T-helper 2 cell treated with Interferon-gamma antibody and Interleukin-4, amounts not matched to agents 5 μg/mL and 100 μg/mL, for 36 hours (primary cell): ENCODE results near the gene PKP4.

Experiments used
- DNase-seq: peaks from one replicate; pipeline ENCODE4 v3.0.0; 2021; ENCODE audit warnings: low spot score
- H3K27ac Mint-ChIP-seq: one replicate; pipeline ENCODE4 v1.8.0; 2021; ENCODE audit warnings: mild to moderate bottlenecking, mixed read lengths
- H3K27me3 Mint-ChIP-seq: one replicate; pipeline ENCODE4 v1.8.0; 2021; ENCODE audit warnings: low read depth, mixed read lengths
- H3K36me3 Mint-ChIP-seq: one replicate; pipeline ENCODE4 v1.8.0; 2021; ENCODE audit warnings: low read depth, mixed read lengths
- H3K4me1 Mint-ChIP-seq: one replicate; pipeline ENCODE4 v1.8.0; 2021; ENCODE audit warnings: low read depth, mixed read lengths
- H3K4me3 Mint-ChIP-seq: one replicate; pipeline ENCODE4 v1.8.0; 2022; ENCODE audit warnings: mild to moderate bottlenecking, moderate library complexity, mixed read lengths
- H3K9me3 Mint-ChIP-seq: one replicate; pipeline ENCODE4 v1.8.0; 2021; ENCODE audit warnings: mixed read lengths

PKP4 gene

DNA sequence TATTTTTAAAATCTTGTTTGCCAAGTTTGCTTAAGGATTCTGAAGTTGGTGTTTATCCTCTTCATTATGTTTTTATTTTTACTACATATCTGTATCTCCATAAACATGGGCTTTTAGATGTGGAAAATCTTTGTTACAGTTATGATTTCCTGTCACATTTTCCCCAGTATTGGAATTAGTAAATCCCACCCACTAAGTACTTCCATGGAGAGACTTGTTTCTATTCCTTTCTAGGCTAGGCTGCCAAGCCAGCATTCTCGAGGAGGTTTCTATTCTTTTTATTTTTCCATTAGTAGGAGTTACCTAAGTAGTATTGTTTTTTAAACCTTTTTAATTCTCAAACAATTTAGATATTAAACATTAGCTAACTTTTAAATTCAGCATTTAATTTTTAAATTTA, 22.1 kb downstream of the PKP4 start:
- no peak for DNase-seq
- H3K36me3 Mint-ChIP-seq, result no peaks in the 10 kb centered on the region
- H3K4me1 Mint-ChIP-seq, result peaks cover 13% of the 10 kb centered on the region
- H3K27me3 Mint-ChIP-seq, result no peaks in the 10 kb centered on the region
- H3K9me3 Mint-ChIP-seq, result no peaks in the 10 kb centered on the region
- H3K4me3 Mint-ChIP-seq, result no peak overlapping the region
- no peak overlapping the region for H3K27ac Mint-ChIP-seq

DNA sequence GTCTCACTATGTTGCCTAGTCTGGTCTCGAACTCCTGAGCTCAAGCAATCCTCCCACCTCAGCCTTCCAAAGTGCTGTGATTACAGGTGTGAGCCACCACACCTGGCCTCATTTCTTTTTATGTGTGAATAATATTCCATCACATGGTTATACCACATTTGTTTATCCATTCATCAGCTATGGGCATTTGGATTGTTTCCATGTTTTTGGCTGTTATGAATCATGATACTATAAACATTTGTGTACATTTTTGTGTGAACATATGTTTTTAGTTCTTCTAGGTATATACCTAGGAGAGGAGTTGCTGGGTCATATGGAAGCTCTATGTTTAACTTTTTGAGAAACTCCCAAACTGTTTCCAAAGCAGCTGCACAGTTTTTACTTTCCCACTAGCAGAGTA, 24.4 kb downstream of the PKP4 start:
- Mint-ChIP-seq H3K9me3 (no peaks in the 10 kb centered on the region), H3K36me3 (peaks cover 1% of the 10 kb centered on the region), H3K4me3 (no peak overlapping the region), H3K27me3 (no peaks in the 10 kb centered on the region), H3K27ac (no peak overlapping the region), H3K4me1 (peaks cover 13% of the 10 kb centered on the region)
- no peak for DNase-seq

DNA sequence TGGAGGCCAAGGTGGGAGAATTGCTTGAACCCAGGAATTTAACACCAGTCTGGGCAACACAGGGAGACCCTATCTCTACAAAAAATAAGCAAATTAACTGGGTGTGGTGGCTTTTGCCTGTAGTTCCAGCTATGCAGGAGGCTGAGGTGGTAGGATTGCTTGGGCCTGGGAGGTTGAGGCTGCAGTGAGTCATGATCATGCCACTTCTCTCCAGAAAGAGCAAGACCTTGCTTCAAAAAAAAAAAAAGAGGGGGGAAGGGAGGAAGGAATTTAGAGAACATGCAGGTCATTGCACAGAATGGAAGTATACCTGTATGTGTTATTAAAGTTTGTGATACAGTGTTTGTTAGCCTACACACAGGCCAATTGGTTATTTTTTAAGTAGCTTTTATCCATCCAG, 25.8 kb downstream of the PKP4 start:
- H3K36me3 Mint-ChIP-seq, result peaks cover 1% of the 10 kb centered on the region

DNA sequence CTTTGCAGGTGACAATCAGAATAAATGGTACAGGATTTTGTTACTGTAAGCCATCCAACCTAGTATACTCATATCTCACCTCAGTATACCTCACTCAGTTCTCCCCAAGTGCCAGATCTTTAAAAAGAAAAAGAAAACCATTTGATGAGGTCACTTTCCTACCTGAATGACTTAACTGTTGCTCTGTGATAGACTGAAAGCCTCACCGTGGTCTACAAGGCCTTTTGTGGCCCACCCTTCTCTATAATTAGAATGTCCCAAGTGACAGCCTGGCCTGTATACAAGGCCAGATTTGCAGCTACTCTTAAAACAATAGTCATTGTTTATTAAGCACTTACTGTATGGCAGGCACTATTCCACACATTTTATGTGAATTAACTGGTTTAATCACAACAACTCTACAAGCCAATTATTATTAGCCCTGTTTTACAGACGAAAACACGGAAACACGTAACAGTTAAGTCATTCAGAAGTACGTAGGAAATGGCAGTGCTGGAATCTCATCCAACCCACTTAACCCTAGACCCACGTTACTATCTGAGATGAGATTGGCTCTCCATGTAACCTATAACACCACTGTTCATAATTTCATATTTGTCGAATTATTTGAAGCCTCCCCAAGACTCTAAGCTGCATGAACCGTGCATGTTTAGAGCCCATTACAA, 28.3 kb downstream of the PKP4 start:
- H3K4me3 Mint-ChIP-seq, result no peak overlapping the region
- H3K9me3 Mint-ChIP-seq, result no peaks in the 10 kb centered on the region
- no peak for DNase-seq
- peaks cover 1% of the 10 kb centered on the region for H3K36me3 Mint-ChIP-seq
- no peaks in the 10 kb centered on the region for H3K4me1 Mint-ChIP-seq
- H3K27me3 Mint-ChIP-seq, result no peaks in the 10 kb centered on the region
- no peak overlapping the region for H3K27ac Mint-ChIP-seq

More for the DNA sequence above, 25.8 kb downstream of the PKP4 start:
- Mint-ChIP-seq H3K9me3 (no peaks in the 10 kb centered on the region), H3K27ac (no peak overlapping the region), H3K4me1 (peaks cover 6% of the 10 kb centered on the region), H3K4me3 (no peak overlapping the region), H3K27me3 (no peaks in the 10 kb centered on the region)
- no peak for DNase-seq

DNA sequence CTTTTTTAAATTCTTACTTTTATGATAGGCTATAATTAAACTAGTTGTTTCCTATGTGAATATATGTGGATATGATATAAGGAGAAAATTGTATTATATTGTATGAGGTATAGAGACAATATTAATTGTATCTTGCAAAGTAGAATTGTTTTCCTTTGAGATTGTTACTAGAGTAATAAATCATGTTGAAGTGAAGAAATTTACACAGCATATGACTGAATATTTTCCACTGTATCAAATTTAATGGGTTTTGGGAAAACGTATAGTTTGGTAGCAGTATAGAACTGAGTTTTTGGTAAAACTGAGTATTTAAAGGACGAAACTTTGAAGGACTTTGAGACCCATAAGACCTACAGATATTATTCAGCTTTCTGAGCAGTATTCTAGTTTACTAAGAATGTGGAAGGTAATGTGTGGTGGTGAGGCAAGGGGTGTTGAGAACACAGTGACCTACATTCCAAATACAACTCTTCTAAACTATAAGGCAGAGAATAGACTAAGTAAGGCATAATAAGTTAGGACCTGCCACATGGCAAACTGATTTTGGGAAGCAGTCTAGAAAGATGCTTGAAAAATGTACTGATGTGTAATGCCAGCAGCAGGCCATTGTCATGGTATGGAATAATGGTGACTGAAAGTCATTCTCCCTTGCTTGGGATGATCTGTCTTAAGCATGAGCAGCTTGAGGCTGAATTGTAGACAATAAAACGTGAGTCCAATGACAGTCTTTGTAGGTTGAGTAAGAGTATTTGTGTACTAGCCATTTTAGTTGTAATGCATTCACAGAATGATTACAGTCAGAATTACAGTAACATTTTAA, 29.6 kb downstream of the PKP4 start:
- no peak overlapping the region for H3K27ac Mint-ChIP-seq
- no peaks in the 10 kb centered on the region for H3K9me3 Mint-ChIP-seq
- no peaks in the 10 kb centered on the region for H3K4me1 Mint-ChIP-seq
- H3K27me3 Mint-ChIP-seq, result no peaks in the 10 kb centered on the region
- H3K36me3 Mint-ChIP-seq, result peaks cover 1% of the 10 kb centered on the region
- DNase-seq, result no peak
- H3K4me3 Mint-ChIP-seq, result no peak overlapping the region

DNA sequence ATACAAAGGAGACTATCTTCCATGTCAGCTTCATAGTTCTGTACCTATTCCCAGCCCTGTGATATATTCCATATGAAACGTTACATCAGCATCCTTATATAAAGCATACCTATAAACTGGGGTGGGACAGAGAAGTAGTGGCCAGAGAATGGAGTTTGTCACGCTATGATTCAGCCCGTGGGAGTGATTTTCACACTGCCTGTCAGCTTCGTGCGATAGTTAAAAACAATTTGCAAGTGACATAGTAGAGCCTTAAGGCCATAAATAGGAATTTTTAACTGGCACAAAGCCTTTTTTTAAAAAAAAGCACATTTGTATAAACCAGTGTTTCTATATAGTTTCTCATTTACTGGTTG, 30.2 kb downstream of the PKP4 start:
- Mint-ChIP-seq H3K4me3 (no peak overlapping the region), H3K27ac (no peak overlapping the region), H3K4me1 (no peaks in the 10 kb centered on the region), H3K36me3 (peaks cover 1% of the 10 kb centered on the region), H3K27me3 (no peaks in the 10 kb centered on the region), H3K9me3 (no peaks in the 10 kb centered on the region)
- DNase-seq, result no peak

DNA sequence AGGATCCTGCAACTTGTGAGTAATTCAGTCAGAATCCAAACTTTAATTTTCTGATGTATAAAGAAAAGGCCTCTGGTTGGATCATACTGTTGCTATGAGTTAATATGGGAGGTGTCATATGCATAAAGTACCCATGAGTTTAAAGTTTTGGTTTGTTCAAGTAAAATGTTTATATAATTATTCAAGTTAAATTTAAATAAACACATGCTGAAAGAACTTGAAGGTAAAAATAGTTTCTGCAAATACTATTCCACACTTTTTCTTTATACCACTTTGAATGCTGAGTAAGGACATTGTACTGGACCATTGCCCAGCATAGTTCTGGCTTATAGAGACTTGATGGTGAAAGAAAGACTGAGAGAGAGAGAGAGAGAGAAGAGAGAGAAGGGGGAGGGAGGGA, 30.7 kb downstream of the PKP4 start:
- Mint-ChIP-seq H3K27me3 (no peaks in the 10 kb centered on the region), H3K9me3 (no peaks in the 10 kb centered on the region), H3K27ac (no peak overlapping the region)

DNA sequence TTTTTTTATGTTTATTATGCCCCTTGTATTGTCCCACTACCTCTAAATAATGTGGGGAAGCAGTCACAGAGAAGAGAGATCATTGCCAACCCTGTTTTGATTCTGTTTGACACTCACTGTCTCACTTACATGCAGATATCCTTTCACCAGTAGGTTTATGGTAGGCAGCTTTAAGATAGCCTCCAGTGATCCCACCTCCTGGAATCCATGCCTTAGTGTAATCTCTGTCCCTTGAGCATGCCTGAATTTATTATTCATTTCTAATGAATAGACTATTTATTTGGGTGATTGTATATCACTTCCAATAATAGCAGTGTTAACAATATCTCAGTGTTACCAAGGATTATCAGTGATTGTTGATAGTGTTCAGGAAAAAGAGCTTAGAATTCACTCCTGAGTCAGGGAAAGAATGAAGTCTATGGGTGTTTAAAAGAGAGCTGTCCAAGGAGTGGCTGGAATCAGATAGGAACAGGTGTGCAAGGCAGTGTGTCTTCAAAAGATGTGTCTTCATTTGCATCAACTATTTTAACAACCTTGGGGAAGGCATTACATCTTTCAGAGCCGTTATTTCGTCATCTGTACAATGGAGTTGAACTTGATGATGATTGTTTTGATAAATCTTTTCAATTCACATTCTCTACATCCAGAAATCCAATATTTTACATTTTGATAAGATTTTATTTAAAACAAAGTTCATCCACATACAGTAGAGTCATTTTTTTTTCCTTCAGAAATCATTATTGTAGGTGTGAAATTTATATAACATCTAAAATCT, 31.9 kb downstream of the PKP4 start:
- no peaks in the 10 kb centered on the region for H3K4me1 Mint-ChIP-seq
- H3K4me3 Mint-ChIP-seq, result no peak overlapping the region
- no peak overlapping the region for H3K27ac Mint-ChIP-seq
- no peaks in the 10 kb centered on the region for H3K27me3 Mint-ChIP-seq
- H3K9me3 Mint-ChIP-seq, result no peaks in the 10 kb centered on the region
- DNase-seq, result no peak
- H3K36me3 Mint-ChIP-seq, result peaks cover 1% of the 10 kb centered on the region

More for the DNA sequence above, 30.7 kb downstream of the PKP4 start:
- H3K4me3 Mint-ChIP-seq, result no peak overlapping the region
- H3K4me1 Mint-ChIP-seq, result no peaks in the 10 kb centered on the region
- no peak for DNase-seq
- H3K36me3 Mint-ChIP-seq, result peaks cover 1% of the 10 kb centered on the region

DNA sequence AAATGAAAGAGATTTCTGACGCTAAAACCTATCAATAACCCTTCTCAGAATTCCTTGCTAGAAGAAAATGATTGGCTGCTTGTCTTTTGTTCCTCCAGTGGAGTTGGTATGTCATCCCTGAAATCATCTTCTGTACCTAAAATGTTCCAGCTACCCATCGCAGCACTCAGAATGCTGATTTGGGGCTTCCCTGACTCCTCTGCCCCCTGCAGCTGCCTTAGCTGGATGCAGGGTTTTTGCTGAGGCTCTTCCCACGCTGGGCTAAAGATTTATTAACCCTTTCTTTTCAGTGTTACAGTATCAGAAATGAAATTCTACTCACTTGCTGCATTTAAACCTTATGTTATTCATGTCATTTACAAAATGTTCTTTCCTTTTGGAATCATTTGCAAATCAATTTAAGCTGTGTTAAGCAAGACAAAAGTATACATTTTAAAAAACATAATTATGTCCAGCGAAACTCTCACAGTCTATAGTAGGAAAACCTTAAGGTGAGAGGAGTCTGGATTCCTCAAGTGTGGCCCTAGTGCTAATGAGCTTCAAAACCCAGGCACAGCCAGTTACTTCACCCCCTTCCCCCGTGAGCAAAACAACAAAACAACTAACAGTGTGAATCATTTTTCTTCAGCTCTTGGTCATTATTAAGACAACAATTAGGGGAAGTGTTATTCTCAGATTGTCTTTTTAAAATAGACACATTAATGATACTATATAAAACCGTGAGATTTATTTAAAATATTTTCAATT, 32.8 kb downstream of the PKP4 start:
- Mint-ChIP-seq H3K4me1 (no peaks in the 10 kb centered on the region), H3K4me3 (no peak overlapping the region), H3K27me3 (no peaks in the 10 kb centered on the region), H3K27ac (no peak overlapping the region), H3K9me3 (no peaks in the 10 kb centered on the region), H3K36me3 (no peaks in the 10 kb centered on the region)
- no peak for DNase-seq

DNA sequence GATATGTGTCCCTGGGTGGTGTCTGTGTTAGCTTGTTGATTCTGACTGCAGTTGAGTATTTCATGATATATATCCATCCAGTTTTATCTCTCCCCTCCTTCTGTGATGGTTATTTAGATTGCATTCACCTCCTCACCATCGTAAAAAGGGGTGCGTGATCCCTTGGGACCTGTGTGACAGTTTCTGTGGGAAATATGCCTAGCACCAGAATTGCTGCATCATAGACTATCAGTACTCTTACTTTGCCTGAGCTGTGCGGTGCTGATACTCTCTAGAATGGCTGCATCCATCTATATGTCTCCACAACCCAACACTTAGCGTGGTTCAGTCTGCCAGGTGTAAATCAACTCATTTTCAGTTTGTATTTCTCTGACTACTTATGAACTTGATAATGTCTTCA, 34.3 kb downstream of the PKP4 start:
- Mint-ChIP-seq H3K4me3 (no peak overlapping the region), H3K27me3 (no peaks in the 10 kb centered on the region), H3K9me3 (no peaks in the 10 kb centered on the region), H3K4me1 (no peaks in the 10 kb centered on the region), H3K36me3 (no peaks in the 10 kb centered on the region), H3K27ac (no peak overlapping the region)
- no peak for DNase-seq

DNA sequence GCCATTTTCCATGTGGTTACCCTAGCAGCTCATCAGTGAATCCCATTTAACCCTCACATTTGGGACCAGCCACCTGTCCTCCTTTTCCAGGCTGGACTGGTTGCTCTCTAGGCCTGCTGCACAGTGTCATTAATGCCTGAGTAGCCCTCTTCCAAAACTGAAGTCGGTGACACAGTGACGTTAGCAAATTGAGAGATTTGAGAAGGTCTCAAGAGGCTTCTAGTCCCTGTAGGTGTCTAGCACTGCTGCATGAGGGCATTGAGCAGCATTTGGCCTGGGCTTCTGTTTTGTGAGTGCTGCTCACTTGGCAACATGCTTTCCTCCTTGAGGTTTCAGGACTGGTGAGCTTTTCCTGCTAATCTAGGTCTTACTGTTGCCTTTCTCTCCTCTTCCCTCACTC, 36.7 kb downstream of the PKP4 start:
- H3K27ac Mint-ChIP-seq, result no peak overlapping the region
- no peaks in the 10 kb centered on the region for H3K36me3 Mint-ChIP-seq
- H3K4me3 Mint-ChIP-seq, result no peak overlapping the region
- H3K9me3 Mint-ChIP-seq, result no peaks in the 10 kb centered on the region
- no peak for DNase-seq
- H3K4me1 Mint-ChIP-seq, result peaks cover 4% of the 10 kb centered on the region
- H3K27me3 Mint-ChIP-seq, result no peaks in the 10 kb centered on the region

DNA sequence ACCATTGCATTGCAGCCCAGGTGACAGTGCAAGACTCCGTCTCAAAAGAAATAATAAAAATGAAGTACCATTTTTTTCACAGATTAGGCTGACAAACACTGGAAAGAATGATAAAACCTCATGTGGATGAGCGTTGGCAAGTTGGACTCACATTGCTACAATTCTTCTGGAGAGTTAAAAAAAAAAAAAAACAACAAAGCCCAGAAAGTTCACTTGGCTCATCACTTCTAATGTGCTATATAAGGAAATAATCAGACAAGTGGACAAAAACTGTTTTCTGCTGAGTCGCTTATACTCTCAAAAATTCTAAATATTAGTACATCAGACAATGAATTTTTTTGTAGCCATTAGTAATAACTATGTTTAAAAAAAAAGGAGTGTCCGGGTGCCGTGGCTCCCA, 38.4 kb downstream of the PKP4 start:
- DNase-seq, result no peak
- Mint-ChIP-seq H3K36me3 (no peaks in the 10 kb centered on the region), H3K27ac (no peak overlapping the region), H3K4me3 (no peak overlapping the region), H3K27me3 (no peaks in the 10 kb centered on the region), H3K9me3 (no peaks in the 10 kb centered on the region), H3K4me1 (peaks cover 5% of the 10 kb centered on the region)

DNA sequence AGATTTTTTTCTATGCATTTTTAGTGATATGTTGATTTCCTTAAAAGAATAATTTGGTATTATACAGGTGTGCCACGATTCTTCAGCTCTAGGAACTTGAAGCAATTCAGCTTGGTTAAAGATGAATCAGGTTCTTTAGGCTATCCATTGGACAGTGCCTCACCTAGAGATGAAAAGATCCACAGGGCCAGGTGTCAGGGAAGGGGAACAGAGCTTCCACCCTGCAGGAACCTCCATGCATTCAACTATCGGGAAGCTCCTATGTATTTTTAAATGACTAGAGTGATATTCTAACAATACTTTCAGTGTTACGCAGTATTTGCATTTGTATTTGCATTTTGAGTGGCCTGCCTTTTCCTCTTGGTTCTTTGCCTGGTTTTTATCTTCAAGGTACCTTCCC, 40.2 kb downstream of the PKP4 start:
- H3K27me3 Mint-ChIP-seq, result no peaks in the 10 kb centered on the region
- no peak overlapping the region for H3K4me3 Mint-ChIP-seq
- DNase-seq, result no peak
- peaks cover 5% of the 10 kb centered on the region for H3K4me1 Mint-ChIP-seq
- no peaks in the 10 kb centered on the region for H3K9me3 Mint-ChIP-seq
- no peak overlapping the region for H3K27ac Mint-ChIP-seq
- H3K36me3 Mint-ChIP-seq, result no peaks in the 10 kb centered on the region

DNA sequence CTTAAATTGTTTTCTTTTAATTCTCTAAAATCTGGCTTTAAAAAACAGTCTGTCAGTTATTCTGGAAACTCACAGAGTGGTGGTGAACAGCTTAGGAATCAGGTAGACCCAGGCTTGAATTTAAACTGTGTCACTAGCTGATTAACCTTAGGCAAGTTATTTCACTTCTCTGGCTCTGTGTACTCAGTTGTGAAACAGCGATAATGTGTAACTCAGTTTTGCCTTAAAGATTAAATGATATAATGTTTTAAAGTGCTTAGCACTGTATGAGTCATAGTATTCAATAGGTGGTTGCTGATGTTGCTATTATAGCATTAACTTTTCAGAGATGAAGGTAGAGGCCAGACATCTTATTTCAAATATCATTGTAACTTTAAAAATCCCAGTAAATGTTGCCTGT, 40.7 kb downstream of the PKP4 start:
- Mint-ChIP-seq H3K36me3 (no peaks in the 10 kb centered on the region), H3K9me3 (no peaks in the 10 kb centered on the region), H3K27ac (no peak overlapping the region), H3K4me3 (no peak overlapping the region), H3K4me1 (peaks cover 5% of the 10 kb centered on the region), H3K27me3 (no peaks in the 10 kb centered on the region)
- DNase-seq, result no peak
